Suppressor macrophage treated with lipopolysaccharide for 4 hours (primary cell): ENCODE results near the gene R3HDM2.
A peak's percentile ranks its signal among the peaks of the same experiment; 100 is the strongest.
"Not testable (repeated sequence)": the region's sequence is repeated elsewhere in the genome, so short reads cannot be mapped to it uniquely, and the experiment has no call there.

Source experiments
- DNase-seq: peaks from one replicate; pipeline ENCODE4 v3.0.0-alpha.2; 2020

R3HDM2 gene

DNA sequence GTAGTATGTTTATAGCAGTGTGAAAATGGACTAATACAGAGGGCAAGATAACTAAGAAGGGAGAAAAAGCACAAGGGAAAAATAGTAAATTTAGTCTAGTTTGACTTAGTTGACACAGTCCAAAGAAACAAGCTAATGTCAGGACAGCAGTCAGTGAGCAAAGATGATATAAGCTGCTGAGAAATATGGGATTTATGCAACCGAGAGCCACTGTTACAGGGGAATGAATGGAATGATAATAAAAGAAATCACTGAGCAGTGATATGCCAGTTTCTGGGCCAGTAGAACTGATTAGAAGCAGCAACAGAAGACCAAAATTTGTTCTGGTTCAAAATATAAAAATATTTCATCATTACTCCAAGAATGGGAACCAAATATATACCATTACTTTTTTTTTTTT lies 60.1 kb downstream of the R3HDM2 start:
- no peak for DNase-seq

DNA sequence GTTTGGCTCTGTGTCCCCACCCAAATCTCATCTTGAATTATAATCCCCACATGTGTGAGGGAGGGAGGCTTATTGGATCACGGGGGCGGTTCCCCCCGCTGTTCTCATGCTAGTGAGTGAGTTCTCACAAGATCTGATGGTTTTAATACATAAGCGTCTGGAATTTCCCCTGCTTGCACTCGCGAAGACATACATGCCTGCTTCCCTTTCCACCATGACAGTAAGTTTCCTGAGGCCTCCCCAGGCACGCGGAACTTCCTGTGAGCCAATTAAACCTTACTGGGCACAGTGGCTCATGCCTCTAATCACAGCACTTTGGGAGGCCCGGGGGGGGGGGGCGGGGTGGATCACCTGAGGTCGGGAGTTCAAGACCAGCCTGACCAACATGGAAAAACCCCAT lies 60.8 kb downstream of the R3HDM2 start:
- peak; percentile 14 for DNase-seq

GRCh38 chr12:57369202-57369601 lies 61.6 kb downstream of the R3HDM2 start:
- no peak for DNase-seq

DNA sequence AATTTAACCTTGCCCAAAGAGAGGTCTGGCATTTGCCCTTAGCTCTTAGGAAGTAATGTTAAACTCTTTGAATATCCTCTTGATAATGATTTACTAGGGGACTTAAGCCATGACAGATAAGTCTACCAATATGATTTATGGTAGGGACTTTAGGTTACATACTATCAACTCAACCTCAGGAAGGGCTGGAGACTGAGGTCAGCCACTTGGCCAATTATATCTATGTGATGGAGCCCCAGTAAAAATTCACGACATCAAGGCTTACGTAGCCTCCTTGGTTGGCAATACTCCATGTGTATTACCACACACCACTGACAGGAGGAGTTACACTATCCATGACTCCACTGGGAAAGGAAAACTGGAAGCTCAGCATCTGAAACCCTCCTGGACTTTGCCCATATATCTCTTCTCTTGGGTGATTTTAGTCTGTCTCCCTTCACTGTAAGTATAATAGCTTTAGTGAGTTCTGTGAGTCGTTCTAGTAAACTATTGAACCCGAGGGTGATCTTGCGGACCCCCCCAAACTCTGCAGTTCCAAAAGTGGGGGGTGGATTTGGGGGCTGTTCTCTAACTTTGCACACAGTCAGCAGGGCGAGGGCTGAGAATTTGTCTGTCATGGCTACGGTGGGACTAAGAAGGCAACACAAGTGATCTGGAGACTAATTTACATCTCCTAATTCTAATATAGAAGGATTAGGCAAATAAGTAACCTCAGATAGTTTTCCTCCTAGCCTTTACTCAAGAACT lies 62.3 kb downstream of the R3HDM2 start:
- DNase-seq: no peak

DNA sequence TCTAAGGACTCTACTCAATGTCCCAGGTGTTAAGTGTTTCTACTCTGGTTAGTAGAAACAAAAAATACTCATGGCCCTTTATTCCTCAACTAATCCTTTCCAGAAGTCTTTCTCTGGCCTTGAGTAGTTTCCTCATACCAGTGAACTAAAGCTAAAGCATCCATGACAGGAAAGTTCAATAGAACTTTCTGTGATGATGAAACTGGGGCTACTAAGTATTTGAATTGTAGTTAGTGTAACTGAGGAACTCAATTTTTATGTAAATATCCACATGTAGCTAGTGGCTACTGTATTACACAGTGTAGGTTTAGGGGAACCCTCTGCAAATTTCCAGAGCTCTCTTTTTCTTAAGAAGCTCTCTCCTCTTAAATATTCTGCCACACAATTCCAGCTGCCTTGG lies 63.7 kb downstream of the R3HDM2 start:
- no peak for DNase-seq

DNA sequence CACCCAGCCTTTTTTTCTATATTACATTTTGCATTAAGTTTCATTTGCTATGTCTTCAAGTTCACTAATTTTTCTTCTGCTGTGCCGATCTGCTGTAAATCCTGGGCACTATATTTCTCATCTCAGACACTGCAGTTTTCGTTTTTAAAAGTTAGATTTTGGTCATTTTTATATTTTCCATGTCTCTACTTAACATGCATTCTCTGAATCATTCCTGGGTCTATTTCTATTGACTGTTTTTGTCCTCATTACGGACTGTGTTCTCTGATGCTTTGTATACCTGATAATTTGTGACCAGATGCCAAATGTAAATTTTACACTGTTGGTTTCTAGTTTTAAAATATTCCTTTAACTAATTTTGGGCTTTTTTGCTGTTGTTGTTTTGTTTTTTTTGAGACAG lies 64.5 kb downstream of the R3HDM2 start:
- no peak for DNase-seq

DNA sequence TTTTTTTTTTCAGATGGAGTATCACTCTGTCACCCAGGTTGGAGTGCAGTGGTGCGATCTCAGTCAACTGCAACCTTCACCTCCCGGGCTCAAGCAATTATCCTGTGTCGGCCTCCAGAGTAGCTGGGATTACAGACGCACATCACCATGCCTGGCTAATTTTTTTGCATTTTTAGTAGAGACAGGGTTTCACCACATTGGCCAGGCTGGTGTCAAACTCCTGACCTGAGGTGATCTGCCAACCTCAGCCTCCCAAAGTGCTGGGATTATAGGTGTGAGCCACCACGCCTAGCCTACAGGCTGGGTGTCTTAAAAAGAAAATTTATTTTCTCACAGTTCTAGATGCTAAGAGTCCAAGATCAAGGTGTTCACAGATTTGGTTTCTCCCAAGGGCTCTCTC lies 66.7 kb downstream of the R3HDM2 start:
- DNase-seq: not testable (repeated sequence)

DNA sequence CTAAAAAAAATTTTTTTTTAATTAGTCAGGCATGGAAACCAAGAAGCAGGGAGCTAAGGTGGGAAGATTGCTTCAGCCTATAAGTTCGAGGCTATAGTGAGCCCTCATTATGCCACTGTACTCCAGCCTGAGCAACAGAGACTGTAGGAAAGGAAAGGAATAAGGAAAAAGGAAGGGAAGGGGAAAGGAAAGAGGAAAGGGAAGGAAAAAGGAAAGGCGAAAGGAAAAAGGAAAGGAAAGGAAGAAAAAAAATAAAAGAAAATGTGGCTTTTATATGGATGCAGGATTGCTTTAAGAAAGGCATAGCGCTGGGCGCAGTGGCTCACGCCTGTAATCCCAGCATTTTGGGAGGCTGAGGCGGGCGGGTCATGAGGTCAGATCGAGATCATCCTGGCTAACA lies 70.4 kb downstream of the R3HDM2 start:
- DNase-seq: no peak

DNA sequence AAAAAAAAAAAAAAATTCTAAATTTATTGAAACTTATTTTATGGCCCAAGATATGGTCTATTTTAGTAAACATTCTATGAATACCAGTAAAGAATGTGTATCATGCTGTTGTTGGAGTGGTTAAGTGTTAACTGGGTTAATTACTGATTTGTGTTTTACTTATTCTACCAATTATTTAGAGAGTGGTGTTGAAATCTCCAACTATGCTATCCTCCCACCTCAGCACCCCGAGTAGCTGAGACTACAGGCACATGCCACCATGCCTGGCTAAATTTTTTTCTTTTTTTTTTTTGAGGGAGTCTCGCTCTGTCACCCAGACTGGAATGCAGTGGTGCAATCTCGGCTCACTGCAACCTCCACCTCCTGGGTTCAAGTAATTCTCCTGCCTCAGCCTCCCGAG lies 72.2 kb downstream of the R3HDM2 start:
- DNase-seq: no peak

- no peak for DNase-seq
Observed at GRCh38 chr12:57355734-57356133, 75.1 kb downstream of the R3HDM2 start.

DNA sequence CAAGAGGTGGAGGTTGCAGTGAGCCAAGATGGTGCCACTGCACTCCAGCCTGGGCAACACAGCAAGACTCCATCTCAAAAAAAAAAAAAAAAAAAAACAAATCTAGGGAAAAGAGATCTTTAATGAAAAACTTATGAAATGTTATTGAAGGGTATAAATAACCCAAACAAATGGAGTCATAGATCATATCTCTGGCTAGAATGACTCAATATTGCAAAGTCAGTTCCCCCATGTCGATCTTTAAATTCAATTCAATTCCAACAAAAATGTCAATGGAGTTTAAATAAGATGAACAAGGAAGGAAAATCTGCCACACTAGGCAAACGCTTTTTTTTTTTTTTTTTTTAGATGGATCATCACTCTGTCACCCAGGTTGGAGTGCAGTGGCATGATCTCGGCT lies 78.7 kb downstream of the R3HDM2 start:
- no peak for DNase-seq

- no peak for DNase-seq
Observed at GRCh38 chr12:57347284-57347683, 83.6 kb downstream of the R3HDM2 start.

GRCh38 chr12:57343703-57344378 lies 87.0 kb downstream of the R3HDM2 start:
- no peak for DNase-seq

- no peak for DNase-seq
Observed at GRCh38 chr12:57342207-57342691, 88.6 kb downstream of the R3HDM2 start.

DNA sequence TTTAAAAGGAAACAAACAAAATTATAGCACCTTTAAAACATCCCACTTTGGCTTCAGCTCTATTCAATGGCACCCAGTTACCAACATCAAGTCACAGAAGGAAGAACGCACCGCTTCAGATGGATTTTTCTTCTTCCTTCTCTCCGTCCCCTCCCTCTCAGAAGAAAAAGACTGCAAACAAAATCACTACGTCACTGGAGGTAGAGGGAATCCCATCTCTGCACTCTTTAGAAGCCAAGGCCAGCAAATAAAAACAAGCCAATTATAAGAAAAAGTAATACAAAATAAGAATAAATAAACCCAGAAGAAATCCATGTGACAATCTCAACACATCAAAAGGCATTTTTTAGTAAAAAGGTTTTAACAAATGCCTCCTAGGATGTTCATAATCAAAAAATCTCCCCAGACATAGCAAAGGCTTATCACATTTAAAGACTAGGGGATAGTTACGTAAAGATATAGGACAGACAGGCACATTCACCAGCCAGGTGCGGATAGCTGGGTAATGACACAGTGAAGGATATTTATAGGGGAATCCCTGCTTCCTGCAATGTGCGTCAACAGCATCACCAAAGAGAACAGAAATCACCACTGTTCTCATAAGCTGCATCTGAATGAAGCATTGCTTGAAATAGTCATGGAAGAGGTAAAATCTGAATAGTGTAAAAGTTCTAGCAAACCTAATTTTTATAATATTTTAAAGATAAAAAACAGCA lies 89.4 kb downstream of the R3HDM2 start:
- DNase-seq: no peak

DNA sequence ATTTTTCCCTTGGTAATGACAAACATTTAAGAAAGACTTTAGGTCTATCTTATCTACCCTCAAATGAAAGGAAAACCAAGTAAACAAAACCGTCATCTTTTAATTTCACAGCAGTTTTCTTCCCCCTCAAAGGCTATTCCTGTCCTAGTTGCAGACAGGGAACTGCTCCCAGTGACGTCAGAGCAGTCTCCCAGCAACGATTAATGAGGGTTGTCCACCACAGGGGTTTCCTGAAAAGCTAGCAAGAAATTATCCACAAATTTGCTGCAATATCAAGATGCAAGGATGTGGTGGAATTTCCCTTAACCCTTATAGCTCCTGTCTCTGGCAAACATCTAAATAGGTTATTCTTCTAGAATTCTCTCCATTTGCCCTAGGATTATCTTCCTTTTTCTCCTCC lies 90.7 kb downstream of the R3HDM2 start:
- peak; percentile 94 for DNase-seq

DNA sequence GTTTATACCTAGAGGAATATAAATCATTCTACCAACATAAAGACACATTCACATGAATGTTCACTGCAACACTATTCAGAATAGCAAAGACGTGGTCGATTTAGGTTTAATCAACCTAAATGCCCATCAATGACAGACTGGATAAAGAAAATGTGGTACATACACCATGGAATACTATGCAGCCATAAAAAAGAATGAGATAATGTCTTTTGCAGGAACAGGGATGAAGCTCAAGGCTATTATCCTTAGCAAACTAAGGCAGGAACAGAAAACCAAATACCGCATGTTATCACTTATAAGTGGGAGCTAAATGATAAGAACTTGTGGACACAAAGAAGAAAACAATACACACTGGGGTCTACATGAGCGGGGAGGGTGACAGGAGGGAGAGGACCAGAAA lies 94.5 kb downstream of the R3HDM2 start:
- DNase-seq: not testable (repeated sequence)

DNA sequence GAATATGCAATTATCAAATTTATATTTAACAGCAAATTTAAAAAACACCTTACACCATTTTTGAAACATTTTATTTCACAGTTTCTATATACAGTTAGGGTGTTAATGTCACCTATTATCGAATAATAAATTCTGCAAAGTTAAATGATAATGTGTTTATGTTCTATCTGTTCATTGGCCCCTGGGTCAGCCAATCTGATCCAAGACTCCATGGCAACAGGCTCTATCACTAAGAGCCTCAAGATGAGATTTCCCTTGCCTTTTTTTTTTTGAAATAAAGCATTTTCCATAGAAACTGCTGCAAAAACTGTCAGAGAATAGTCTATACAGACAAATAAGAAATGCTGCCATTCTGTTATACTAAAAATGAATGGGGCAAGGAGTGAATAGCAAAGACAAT lies 96.6 kb downstream of the R3HDM2 start:
- no peak for DNase-seq

DNA sequence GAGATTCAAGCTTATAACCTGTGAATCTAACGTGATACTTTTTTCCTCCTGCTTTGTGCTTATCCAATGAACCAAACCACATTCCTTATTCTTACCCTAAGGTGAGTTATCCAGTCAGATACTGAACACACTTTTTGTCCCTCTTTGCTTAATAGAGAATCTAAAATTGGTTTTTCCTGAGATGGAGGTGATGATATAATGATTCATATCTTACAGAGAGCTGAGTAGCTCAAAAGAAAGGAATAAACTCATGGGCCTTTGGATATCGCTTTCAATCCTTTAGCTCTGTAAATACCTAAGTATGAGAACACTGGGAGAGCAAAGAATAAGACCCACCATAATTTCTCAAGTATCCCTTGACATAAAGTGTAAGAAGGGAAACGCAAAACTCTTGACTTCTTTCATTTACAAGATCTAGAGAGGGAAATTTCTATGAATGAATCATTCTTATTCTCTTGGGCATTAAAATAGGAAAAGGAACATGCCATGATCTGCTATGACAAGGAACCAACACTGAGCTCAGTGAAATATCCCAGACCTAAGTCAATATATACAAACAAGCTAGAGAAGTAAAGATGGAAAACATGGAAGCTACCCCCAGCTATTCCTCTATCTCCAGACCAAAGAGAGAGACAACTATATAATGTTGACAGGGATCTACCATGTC lies 98.1 kb downstream of the R3HDM2 start:
- DNase-seq: peak; percentile 12

GRCh38 chr12:57330992-57331391 lies 99.9 kb downstream of the R3HDM2 start:
- peak; percentile 79 for DNase-seq

DNA sequence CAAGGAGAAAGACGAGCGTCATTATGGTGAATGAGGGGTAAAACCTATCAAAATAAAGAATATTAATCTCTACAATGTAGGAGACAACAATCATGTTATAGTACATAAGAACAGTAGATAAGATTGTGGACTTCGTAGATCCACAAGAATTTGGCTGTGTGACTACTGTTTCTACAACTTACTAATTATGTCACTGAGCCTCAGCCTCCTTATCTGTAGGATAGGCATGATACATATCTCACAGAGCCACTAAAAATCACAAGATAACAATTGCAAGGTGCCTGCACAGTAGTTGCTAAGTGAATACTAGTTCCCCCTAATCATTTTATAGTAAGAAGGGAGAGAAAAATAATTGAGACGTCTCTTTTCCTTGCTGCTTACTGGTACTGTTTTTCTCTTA lies 101.6 kb downstream of the R3HDM2 start:
- DNase-seq: no peak

GRCh38 chr12:57325395-57325794 lies 105.4 kb downstream of the R3HDM2 start:
- DNase-seq: no peak

GRCh38 chr12:57323416-57323815 lies 107.4 kb downstream of the R3HDM2 start:
- no peak for DNase-seq
